Dedifferentiated amniotic fluid mesenchymal stem cell (primary cell): ENCODE results near the gene MNAT1.

Source experiments
- DNase-seq: peaks from one replicate; pipeline ENCODE4 v3.0.0-alpha.2; 2016; ENCODE audit errors: extremely low spot score

The MNAT1 gene

DNA sequence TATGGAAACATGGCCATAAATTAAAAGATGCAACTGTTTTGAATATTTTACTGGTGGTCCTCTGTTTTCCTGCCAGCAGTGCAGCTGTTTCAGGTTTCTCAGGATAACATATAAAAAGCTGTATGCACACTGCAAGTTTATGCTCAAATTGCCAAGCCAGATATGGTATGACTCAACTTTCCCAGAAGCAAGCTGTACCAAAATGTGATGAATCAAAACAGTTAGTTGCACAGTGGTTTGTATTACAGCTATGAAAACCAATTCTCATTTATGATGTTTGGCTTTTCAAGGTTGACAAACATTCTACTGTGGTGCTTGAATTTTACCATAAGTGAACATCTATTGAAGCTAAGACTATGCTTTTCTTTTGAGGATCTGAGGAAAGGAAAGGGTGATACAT is 230.8 kb downstream of the MNAT1 start:
- DNase-seq: peak; percentile 70

DNA sequence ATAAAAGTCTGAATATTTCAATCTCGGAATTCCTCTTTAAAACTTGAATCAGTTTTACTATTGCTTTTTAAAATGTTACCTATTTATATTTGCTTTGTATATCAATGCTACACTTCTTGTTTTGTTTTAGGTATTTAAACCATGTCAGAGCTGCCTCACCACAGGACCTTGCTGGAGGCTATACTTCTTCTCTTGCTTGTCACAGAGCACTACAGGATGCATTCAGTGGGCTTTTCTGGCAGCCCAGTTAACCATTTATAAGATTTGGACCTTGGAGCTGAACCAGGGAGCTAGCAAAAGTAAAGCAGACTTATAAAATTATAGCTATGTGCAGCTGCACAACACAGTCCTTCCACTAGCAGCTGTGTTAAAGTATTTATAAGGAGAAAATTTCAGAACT is 233.5 kb downstream of the MNAT1 start:
- no peak for DNase-seq

- no peak for DNase-seq
These were observed 234.1 kb downstream of the MNAT1 start for GRCh38 chr14:60968671-60969070.

DNA sequence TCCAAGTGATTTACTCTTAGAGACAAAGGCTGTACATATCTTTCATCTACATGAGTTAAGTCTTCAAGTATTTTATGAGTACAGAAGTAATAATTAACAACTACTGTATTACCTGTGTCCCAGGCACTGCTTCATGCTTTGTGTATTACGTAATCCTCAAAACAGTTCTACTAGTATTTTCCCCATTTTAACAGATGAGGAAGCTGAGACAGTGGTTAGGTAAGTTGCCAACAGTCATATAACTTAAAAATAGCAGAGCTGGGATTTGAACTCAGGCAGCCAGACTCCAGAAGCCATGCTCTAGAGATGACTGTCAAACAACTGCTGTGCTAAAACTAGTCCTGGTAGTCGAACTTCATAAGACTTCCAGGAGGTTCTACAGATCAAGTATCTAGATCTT is 235.6 kb downstream of the MNAT1 start:
- no peak for DNase-seq

DNA sequence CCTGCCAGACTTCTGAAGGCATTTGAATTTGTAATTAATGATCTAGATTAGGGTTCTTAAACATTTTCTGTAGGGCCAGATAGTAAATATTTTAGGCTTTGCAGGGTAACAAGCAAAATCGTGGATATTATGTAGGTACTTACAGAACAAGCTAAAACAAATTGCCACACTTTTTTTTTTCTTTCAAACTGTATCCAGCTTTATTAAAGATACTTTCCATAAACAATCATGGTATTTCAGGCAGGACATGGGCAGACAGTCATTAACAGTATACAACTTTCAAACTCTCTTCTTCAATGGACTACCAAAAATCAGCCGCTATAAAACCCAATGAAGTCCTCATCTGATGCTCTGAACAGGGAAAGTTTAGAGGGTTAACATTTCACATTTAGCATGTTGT is 236.7 kb downstream of the MNAT1 start:
- DNase-seq: no peak

DNA sequence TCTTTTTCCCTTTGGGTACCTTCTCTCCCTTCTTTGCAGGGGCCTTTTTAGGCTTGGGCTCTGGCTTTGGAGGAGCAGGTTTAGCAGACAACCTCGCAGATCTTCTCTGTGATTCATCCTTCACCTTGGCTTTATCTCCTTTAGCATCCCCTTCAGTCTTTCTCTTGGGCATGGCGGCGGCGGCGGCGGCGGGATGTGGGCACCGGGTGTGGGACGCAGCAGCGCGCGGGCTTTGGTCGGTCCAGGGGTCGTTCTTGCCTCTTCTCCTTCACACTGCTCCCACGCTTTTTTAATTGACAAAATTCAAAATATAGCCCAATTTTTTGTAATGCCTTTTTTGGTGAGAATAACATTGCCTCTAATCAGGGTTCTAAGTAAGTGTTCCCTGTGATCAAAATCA is 237.7 kb downstream of the MNAT1 start:
- DNase-seq: no peak

DNA sequence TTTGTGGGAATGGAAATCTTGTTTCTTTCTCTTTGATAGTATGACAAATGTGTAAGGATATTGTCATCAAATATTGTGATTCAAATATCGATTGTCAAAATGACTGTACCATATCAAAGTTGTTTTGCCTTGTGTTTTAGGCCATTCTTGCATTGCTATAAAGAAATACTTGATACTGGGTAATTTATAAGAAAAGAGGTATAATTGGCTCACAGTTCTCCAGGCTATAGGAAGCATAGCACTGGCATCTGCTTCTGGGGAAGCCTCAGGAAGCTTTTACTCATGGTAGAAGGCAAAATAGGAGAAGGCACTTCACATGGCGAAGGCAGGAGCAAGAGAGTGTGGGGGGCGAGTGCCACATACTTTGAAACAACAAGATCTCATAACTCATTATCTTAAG is 238.5 kb downstream of the MNAT1 start:
- no peak for DNase-seq

- DNase-seq: no peak
These were observed 239.6 kb downstream of the MNAT1 start for GRCh38 chr14:60974090-60974651.

GRCh38 chr14:60975551-60975950 is 241.0 kb downstream of the MNAT1 start:
- DNase-seq: no peak

DNA sequence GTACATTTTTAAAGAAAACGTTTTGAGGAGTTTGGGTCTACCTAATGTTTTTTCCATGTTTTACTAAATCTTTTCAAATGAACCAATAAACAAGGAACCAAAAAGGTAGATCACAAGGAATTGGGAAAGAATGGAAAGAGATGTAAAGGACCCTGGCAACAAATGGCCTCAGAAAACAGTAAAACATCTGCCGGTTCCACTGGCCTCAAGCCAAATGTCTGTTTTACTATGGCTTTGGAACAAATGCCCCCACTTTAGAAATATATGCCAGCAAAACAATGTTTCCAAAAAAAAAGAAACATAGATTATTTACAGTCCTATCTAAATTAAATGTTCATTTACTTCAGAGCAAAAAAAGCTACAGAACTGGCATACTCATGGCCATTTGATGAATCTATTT is 243.3 kb downstream of the MNAT1 start:
- DNase-seq: no peak

GRCh38 chr14:60980811-60981632 is 246.5 kb downstream of the MNAT1 start, which contains the start of the genes SLC38A6 and TRMT5:
Gene SLC38A6, plus strand, starts transcription at chr14:60981245. Its CDS starts 33 bp downstream, at chr14:60981278.
Gene TRMT5, minus strand, starts transcription at chr14:60981079. Its CDS starts 106 bp downstream, at chr14:60980973.
- peak; percentile 96 for DNase-seq

DNA sequence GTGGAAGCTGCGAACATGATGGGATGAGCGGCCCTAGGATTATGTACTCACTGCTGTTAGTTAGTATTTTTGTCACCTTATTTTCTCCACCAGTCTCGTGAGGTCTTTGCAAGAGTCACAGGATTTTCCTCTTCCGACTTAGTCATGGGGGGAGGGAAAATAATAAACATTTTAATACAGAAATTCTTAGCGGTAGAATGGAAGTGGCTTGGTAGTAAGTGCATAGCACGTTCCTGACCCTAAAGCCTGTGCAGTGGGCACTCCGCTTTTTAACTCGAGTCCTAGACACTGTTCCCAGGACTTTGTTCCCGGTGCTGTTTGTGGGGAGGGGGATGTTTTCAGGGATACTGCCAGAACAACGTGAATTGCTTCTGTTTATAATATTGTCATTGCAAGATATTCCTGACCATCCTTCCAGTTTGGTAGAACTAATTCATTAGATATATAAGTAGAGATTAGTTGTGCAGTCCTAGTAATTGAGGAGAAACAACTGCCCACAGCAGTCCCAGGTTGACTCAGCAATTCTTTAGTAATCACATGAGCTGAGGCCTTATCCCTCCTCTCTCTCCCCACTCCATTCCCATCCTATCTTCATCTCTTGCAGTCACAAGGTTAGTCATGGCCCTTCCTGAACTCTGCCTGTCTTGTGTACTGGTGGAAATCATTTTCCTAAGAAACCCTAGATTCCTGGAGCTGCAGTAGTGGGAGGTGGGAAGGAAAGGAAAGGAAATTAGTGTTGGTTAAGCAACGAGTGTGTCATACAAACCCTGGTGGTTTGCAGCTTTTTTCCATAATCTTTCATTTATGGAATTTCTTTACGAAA is 247.3 kb downstream of the MNAT1 start:
- DNase-seq: peak; percentile 44

DNA sequence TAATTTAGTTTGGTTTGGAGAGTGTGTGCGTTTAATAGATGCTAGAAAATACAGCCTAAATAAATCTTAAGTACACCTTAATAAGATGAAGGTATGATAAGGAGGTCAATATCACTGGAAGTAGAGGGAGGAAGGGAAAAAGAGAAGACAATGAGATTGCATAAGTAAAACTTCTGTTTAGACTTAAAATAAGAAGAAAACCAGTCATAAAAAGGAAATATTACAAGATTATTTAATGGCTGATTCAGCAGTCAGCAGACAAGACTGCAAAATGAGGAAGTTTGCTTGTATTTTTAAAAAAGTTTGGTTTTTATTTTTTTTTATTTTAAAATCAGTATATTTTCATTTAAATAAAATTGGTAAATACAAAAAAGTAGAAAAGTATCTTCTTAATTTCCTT is 249.6 kb downstream of the MNAT1 start:
- no peak for DNase-seq

GRCh38 chr14:60986500-60986899 is 251.9 kb downstream of the MNAT1 start:
- no peak for DNase-seq

GRCh38 chr14:60989599-60989998 is 255.0 kb downstream of the MNAT1 start:
- peak; percentile 68 for DNase-seq

- no peak for DNase-seq
These were observed 264.1 kb downstream of the MNAT1 start for GRCh38 chr14:60998617-60999016.

DNA sequence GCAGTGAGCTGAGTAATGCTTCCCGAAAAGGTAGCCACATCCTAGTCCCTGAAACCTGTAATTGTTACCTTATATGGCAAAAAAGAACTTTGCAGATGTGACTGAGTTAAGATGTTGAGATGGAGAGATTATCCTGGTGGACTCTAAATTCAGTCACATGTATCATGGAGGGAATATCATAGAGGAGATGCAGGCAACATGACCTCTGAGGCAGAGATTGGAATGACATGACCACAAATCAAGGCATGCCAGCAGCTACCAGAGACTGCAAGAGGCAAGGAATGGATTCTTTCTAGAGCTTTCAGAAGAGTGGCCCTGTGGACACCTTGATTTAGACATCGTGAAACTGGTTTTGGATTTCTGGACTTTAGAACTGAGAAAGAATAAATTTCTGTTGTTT is 265.0 kb downstream of the MNAT1 start:
- DNase-seq: no peak

DNA sequence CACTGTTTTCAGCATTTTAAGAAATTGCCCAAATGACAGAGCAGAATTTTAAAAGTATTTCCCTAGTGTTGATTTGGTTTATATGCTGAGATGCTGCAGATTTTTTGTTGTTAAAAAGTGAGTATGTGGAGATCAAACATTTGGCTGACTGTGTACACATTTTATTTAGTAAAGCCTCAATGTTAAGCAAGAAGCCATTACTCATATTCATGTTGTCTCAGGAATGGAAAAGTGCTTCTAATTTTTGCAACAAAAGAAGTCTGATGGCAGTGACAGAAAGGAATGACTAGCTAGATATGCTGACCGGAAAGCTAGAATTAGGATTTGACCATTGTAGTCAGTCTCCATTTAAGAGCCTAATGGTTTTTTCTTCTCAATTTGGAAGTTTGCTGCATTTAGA is 269.0 kb downstream of the MNAT1 start:
- peak; percentile 67 for DNase-seq

- DNase-seq: no peak
These were observed 285.0 kb downstream of the MNAT1 start for GRCh38 chr14:61019537-61019936.
